Stimulated activated CD4-positive, alpha-beta T cell treated with anti-CD3 and anti-CD28 coated beads, Interleukin-12 subunit alpha, Interleukin-12 subunit beta, amount 100 ng/mL, for 4 hours (primary cell): ENCODE data around the gene DHX36.

Experiments
- DNase-seq: peaks from one replicate; pipeline ENCODE4 v3.0.0-alpha.2; 2020

DHX36 gene, protein sequence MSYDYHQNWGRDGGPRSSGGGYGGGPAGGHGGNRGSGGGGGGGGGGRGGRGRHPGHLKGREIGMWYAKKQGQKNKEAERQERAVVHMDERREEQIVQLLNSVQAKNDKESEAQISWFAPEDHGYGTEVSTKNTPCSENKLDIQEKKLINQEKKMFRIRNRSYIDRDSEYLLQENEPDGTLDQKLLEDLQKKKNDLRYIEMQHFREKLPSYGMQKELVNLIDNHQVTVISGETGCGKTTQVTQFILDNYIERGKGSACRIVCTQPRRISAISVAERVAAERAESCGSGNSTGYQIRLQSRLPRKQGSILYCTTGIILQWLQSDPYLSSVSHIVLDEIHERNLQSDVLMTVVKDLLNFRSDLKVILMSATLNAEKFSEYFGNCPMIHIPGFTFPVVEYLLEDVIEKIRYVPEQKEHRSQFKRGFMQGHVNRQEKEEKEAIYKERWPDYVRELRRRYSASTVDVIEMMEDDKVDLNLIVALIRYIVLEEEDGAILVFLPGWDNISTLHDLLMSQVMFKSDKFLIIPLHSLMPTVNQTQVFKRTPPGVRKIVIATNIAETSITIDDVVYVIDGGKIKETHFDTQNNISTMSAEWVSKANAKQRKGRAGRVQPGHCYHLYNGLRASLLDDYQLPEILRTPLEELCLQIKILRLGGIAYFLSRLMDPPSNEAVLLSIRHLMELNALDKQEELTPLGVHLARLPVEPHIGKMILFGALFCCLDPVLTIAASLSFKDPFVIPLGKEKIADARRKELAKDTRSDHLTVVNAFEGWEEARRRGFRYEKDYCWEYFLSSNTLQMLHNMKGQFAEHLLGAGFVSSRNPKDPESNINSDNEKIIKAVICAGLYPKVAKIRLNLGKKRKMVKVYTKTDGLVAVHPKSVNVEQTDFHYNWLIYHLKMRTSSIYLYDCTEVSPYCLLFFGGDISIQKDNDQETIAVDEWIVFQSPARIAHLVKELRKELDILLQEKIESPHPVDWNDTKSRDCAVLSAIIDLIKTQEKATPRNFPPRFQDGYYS

GRCh38 chr3:154323891-154324738 lies at the start of gene DHX36:
TSS of gene DHX36 (minus strand) at chr3:154324487. CDS start at chr3:154324416, 71 bp downstream.
- DNase-seq: peak; percentile 82

GRCh38 chr3:154367221-154367620 lies 42.9 kb upstream of the DHX36 start:
- DNase-seq: no peak

- DNase-seq: no peak
Observed at GRCh38 chr3:154364849-154365248, 40.6 kb upstream of the DHX36 start.

DNA sequence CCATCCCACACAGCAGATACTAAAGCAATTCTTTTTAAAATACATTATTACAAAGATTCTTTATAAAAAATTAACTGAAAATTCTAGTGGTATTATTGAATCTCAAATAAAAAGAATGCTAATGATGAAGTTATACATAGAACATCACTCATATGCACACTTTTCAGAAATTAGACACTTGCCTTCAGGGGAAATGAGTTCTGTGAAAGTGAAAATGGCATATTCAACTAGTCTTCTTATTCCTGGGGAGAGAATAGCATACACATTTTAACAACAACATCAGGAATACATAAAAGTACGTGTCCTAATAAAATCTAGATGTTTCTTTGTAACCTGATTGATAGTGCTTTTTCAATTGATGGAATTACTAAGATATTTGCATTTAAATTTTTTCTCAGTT lies 36.8 kb upstream of the DHX36 start:
- no peak for DNase-seq

DNA sequence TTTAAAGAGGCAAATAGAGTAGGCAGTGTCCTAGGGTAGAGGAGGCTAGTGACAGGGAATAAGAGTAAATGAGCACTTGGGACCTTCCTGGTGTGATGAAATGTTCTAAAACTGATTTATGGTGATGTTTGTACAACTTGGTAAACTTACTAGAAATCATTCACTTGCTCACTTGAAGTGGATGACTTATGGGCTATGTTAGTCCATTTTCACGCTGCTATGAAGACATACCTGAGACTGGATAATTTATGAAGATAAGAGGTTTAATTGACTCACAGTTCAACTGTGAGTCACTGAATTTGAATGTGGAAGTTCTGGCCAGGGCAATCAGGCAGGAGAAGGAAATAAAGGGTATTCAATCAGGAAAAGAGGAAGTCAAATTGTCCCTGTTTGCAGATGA lies 31.7 kb upstream of the DHX36 start:
- DNase-seq: no peak

DNA sequence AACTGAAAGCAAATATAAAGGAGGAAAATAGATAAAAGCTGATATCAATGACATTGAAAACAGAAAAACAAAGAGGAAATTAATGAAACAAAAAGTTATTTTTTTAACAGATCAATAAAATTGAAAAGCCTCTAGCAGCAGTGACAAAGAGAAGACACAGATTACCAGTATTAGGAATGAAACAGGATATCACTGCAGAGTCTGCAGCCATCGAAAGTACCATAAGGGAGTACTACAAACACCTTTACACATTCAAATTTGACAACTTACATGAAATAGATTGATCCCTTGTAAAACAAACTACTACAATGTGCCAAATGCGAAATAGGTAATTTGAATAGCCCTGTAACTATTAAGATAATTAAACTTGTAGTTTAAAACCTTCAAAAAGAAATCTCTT lies 24.9 kb upstream of the DHX36 start:
- no peak for DNase-seq

DNA sequence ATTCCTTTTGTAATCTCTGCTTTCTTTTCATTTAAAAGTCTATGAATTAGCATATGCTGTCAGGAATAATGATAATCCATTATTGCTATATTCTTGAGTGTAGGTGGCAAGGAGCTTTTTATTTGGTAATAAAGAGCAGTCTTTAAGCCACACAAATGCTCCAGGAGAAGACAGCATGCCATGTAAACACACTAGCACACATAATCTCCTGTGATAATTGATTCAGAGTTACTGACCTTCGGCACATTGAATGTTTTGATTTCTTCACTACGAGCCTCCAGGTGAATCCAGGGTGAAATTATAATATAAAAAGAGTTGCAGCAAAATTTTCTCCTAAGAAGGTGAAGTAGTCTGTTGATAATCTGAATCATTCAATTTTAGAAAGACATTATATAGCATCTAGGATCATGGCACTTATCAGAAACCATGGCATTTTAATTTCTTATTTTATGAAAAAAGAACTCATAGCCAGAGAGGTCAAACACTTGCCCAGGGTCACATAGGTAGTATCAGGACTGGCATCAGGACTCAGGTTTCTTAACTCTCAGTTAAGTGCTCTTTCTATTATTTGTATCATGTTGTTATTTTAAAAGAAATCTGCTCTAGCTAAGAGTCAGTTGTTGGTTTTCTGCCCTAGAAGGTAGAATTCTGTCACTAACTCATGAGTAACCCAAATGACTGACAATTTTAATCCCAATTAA lies 21.3 kb upstream of the DHX36 start:
- DNase-seq: no peak

- no peak for DNase-seq
Observed at GRCh38 chr3:154338570-154338969, 14.3 kb upstream of the DHX36 start.

DNA sequence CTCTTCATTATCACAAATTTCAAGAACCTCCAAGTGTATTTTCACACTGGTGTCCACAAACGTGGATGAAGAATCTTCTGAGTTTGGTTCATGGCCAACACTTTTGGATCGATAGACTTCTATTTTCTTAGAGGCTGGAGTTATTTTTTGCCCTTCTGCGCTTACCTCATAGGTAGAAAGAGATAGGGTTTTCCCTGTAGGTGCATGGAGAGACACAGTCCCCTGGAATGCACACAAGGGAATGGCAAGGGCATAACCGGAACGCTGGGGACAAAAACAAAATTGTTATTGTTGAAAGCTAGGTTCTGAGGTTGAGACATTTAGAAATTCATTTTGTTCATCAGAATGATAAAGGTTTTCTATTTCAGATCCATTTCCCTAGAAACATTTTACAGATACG lies 13.7 kb upstream of the DHX36 start:
- DNase-seq: no peak

DNA sequence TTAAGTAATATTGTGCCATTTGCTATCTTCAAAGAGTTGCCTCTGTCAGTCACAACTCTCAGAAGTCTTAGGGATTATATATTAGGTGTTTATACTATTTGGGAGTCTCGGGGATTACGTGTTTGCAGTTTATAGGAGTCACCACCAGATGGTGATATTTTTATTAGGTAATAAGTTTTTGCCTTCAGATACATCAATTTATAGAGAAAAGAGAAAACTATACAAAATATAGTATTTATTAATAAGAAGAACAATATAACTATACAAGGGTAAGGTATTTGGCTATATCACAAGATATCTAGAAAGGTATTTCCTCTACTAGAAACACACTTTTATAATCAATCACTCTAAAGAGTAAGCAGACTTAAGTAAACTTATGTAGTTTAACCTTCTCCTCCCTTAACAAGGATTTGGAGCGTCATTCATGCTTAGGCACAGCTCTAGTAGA lies 10.7 kb upstream of the DHX36 start:
- no peak for DNase-seq

GRCh38 chr3:154327871-154328270 lies 3.6 kb upstream of the DHX36 start:
- DNase-seq: no peak

DNA sequence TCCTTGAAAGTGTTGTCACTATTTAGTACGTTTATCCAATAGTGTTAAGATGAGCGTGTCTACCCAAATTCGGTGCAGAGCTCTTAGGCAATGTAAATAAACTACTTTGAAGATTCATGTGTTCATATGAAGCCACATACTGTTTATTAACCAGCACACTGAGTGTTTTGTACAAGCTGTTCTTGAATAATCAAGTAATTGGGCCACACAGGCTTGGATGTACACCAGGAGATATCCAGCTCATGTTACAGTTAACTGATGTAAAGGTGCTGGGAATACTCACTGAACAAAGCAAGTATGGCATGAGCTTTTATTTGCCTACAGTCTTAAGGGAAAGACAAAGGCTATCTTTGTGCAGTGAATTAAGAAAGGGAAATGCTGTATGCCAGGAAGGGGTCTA lies 632 bp upstream of the DHX36 start:
- DNase-seq: no peak

DNA sequence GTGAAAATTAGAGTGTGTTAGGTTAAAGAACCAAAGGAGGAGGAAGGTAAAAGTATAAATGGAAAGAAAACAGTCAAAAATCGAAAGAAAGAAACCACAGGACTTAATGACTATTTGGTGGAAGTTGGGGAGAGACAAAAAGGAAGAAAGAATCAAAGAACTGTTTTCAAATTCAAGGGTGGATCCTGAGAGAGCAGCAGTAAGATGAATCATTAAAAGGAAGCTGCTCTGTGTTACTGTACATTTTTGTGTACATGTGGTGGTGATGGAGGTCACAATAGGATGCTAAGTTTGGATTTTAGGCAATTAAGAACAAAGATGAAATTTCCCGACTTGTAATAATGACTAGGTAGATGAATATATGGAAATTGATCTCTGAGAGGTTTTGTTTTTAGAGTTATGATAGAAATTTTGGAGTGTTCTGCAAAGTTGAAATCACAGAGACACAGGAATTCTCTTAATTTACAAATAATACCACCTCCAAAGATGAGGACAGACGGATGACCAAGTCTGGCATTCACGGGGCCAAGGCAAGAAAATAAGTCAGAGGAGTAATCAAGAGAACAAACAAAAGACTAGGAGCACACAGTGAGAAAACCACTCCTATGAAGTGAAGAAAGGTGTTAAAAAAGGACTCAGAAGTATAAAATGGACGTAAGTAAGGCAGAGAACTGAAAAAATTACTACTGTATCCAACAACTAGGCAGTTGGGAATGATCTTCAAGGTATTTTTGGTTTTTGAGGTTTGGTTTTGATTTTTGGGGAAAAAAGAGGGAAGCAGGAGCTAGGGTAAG lies 7.1 kb downstream of the DHX36 start:
- DNase-seq: no peak

DNA sequence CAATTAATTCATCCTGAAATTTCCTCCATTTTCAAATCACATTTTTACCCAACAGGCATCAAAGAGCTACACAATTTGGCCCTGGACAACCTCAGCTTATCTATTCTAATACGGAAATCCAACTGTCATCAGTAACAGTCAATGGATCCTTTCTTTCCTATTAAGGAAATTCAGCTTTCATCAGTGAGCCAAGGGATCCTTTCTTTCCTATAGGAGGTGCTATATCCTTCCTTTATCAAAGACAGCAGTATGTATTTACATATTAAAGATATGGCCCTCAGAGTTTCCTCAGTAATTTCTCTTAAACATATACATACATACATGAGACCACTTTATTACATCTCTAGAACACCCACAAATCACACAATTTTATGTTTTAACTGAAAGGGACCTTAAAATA lies 10.1 kb downstream of the DHX36 start:
- no peak for DNase-seq

GRCh38 chr3:154310840-154311239 lies 13.4 kb downstream of the DHX36 start:
- no peak for DNase-seq

DNA sequence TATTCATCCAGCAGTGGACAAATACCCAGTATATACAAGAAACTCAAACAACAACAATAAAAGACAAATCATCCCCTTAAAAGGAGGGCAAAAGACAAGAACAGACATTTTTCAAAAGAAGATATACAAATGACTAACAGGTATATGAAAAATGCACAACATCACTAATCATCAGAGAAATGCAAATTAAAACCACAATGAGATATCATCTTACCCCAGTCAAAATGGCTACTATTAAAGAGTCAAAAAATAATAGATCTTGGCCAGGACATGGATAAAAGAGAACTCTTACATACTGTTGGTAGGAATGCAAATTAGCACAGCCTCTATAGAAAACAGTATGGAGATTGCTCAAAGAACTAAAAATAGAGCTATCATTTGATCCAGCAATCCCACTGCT lies 16.9 kb downstream of the DHX36 start:
- no peak for DNase-seq

DNA sequence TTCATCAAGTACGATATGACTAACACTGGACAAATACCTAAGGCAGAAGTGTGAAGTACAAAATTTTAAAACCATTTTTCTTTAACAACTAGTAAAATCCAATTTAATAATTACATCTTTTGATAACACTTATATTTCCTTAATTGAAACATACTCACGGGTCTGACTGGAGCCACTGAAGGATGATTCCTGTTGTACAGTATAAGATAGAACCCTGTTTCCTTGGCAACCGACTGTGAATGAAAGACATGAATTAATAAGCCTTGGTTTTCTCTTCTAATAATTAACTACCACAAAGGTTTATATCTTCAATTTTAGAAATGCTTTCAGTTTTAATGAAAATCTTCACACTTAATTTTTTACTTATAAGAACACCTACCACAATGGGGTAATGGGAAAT lies 19.4 kb downstream of the DHX36 start:
- DNase-seq: no peak

- no peak for DNase-seq
Observed at GRCh38 chr3:154304116-154304786, 20.0 kb downstream of the DHX36 start.

DNA sequence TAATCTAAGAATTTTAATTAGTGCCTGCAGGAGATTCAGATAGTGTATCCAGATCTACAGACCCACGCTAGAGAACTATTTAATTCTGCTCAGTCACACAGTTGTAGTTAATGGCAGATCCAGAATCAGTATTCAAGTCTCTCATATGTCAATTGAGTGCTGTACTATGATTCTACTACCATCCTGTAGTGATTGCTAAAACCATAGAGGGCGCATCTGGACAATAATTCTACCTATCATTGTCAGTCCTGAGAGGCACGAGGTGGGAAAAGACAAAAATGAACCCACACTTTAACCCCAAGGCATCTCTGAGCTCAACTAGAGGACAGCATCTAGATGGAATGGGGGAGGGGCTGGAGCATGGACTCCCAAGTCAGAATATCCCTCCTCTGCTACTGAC lies 22.7 kb downstream of the DHX36 start:
- no peak for DNase-seq

- no peak for DNase-seq
Observed at GRCh38 chr3:154294016-154294415, 30.3 kb downstream of the DHX36 start.

GRCh38 chr3:154290187-154290586 lies 34.1 kb downstream of the DHX36 start:
- DNase-seq: no peak
